ENCODE measurements around the gene ATP6V1E1.
"Not testable (repeated sequence)": the region's sequence is repeated elsewhere in the genome, so short reads cannot be mapped to it uniquely, and the experiment has no call there.

ATP6V1E1 gene

DNA sequence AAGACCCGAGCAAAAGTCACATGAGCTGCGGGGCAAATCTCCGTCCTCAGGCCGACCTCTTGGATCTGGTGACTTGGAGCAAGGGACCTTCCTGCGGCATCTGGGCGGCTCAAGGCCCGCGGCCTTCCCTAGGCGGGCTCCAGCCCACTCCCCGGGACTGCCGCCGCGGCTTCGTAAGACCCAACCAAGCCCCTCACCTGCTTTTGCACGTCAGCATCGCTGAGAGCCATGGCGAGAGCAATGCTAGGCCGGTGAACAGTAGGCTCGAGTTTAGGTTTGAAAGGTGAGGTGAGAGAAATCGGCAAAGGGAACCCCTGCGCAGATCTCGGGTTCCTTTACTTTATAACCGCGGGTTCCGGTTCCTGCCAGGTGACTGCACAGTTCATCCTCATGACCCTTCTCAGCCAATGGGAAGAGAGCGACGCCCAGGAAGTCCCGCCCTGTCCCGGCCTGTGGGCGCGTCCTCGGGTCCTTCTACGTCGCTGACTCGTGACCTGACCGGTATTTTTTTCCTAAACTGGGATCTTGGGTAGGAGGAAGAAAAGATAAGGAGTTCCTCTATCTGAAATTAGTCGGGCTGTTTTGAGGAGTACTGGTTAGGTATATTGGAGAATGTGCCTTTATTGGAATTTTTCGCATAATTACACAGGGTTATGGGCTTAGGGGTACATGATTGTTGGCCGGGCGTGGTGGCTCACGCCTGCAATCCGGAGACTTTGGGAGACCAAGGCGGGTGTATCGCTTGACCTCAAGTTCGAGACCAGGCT, at the start of gene ATP6V1E1:
TSS of gene ATP6V1E1 (minus strand) at position 344 of the 767 bp plus-strand sequence. CDS start at position 230, 114 bp downstream.
- DNase-seq (ENCODE audit: low spot score) = peak; percentile 98

DNA sequence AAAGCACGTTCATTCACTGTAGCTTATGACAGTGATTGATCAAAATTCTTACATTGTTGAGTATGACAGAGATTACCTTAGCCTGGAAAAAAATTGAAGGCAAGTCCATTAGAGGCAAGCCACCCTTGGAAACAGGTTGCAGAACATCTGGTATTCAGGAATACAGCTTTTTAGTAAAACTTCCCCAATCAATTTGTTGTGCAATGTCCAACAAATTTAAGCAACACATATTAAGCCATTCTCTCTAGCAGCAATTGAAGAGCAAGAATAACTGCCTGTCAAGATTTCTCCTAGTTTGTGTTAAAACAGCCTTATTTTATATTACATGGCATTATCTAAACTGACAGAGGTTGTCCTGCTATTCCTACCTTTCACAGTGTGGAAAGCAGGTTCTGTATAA, 47.0 kb upstream of the ATP6V1E1 start:
- no peak for DNase-seq (ENCODE audit: low spot score)

DNA sequence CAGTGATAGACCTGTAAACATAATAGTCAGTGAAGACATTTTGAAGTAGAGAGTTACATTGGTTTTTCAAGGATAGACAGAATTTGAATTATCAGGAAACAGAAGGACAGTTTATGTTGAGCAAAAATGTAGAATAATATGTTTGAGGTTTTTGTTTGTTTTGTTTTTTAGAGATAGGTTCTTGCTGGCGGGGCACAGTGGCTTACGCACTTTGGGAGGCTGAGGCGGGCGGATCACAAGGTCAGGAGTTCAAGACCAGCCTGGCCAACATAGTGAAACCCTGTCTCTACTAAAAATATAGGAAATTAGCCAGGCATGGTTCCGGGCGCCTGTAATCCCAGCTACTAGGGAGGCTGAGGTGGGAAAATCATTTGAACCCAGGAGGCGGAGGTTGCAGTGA, 45.6 kb upstream of the ATP6V1E1 start:
- no peak for DNase-seq (ENCODE audit: low spot score)

DNA sequence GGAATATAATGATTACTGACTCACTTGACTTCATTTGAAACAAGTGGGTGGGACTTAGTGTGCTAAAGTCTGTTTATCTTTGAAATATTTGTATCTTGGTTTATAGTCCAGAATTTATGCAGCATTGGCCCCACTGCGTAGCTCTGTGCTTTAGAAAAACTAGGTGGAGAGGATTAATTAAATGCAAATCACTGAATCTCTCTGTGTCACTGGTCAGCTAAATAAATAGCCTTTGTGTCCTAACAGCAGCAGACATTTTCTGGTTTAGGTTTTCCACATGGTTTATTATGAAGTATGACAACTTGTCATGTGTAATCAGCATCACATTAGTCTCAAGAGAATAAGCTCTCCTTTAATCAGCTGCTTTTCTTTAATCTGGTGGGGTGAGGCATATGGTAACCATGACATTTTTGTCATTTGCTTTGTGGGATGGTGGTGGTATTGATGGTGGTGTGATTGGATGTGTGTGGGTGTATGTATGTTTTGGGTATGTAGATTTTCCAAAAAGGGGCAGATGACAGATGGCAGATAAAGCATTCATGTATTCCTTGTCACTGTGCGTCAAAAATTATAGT, 44.0 kb upstream of the ATP6V1E1 start:
- peak; percentile 72 for DNase-seq (ENCODE audit: low spot score)

DNA sequence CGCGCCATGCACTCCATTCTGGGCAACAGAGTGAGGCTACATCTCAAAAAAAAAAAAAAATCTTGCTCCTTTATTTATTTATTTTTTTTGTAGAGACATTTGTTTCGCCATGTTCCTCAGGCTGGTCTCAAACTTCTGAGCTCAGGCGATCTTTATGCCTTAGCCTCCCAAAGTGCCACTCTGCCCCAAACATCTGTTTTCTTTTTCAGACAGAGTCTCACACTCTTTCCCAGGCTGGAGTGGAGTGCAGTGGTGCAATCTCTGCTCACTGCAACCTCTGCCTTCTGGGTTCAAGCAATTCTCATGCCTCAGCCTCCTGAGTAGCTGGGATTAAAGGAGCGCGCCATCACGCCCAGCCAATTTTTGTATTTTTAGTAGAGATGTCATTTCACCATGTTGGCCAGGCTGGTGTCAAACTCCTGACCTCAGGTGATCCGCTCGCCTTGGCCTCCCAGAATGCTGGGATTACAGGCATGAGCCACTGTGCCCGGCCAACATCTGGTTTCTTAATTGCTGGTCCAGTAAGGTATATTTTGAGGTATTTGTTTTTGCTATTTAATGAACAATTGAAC, 43.1 kb upstream of the ATP6V1E1 start:
- not testable (repeated sequence) for DNase-seq (ENCODE audit: low spot score)

DNA sequence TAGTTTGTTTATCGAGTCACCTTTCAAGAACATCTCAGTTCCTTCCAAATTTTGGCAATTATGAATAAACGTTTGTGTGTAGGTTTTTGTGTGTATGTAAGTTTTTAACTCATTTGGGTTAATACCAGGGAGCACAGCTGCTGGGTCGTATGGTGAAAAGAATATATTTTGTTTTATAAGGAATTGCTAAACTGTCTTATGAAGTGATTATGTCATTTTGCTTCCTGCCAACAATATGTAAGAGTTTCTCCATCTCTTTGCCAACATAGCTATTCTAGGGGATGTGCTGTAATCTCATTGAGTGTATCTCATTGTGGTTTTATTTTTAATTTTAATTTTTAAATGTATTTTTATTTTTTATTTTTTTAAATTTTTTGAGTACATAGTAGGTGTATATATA, 37.3 kb upstream of the ATP6V1E1 start:
- no peak for DNase-seq (ENCODE audit: low spot score)

DNA sequence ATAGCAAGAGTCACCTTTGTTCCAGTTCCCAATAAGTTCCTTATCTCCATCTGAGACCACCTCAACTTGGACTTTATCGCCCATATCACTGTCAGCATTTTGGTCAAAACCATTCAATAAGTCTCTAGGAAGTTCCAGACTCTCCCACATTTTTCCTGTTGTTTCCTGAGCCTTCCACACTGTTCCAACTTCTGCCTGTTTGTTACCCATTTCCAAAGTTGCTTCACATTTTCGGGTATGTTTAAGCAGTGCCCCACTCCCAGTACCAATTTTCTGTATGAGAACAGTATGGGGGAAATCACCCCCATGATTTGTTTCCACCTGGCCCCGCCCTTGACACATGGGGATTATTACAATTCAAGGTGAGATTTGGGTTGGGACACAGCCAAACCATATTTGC, 36.7 kb upstream of the ATP6V1E1 start:
- DNase-seq (ENCODE audit: low spot score) = no peak

DNA sequence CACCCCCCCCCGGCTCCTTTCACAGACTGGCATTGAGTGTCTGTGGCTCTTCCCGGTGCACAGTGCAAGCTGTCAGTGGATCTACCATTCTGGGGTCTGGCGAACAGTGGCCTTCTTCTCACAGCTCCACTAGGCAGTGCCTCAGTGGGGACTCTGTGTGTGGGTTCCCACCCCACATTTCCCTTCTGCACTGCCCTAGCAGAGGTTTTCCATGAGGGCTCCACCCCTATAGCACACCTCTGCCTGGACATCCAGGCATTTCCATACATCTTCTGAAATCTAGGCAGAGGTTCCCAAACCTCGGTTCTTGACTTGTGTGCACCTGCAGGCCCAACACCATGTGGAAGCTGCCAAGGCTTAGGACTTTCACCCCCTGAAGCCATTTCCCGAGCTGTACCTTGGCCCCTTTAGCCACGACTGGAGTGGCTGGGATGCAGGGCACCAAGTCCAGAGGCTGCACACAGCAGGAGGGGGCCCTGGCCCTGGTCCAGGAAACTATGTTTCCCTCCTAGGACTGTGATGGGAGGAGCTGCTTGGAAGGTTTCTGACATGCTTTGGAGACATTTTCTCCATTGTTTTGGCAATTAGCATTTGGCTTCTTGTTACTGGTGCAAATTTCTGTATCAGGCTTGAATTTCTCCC, 36.0 kb upstream of the ATP6V1E1 start:
- DNase-seq (ENCODE audit: low spot score) = no peak

DNA sequence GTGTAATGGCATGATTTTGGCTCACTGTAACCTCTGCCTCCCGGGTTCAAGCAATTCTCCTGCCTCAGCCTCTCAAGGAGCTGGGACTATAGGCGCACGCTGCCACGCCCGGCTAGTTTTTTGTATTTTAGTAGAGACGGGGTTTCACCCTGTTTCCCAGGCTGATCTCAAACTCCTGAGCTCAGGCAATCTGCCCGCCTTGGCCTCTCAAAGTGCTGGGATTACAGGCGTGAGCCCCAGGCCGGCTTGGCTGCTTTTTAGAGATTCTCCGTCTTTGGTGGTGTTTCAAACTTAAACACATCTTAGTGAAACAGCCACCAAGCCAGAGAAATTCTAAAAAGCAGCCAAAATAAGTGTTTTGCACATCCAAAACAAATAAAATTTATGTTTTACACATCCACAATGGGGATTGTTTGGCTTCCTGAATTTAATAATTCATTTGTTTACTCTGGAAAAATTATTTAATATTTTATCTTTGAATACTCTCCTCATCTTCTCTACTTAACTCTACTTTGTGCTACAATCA, 28.4 kb upstream of the ATP6V1E1 start:
- no peak for DNase-seq (ENCODE audit: low spot score)

DNA sequence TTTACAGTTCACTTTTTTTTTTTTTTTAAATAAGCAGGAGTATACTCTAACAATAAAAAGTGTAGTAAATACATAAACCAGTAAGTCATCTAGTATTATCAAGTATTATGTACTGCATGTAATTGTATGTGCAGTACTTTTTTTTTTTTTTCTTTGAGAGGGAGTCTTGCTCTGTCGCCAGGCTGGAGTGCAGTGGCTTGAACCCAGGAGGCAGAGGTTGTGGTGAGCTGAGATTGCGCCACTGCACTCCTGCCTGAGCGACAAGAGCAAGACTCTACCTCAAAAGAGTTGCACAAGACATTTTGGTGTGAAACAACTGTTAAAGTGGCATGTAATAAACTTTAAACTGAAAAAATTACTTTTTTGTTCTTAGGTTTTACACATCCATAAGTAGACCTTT, 26.7 kb upstream of the ATP6V1E1 start:
- DNase-seq (ENCODE audit: low spot score) = no peak

DNA sequence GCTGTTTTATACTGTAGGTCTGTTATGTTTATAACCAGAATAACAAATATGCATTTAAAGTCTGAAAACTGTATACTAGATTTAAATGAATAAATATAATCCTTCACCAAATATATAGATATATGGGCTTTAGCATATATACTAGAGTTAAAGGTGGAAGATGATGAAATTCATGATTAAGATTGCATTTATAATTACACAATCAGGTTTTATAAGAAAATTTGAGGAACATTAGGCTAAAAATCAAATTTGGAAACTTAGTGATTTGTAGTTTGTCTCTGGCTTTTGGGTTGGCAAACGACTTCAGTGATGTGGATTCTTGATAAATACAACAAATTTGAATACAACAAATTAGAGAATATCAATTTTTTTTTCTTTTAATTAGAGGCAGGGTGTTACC, 20.0 kb upstream of the ATP6V1E1 start:
- no peak for DNase-seq (ENCODE audit: low spot score)

DNA sequence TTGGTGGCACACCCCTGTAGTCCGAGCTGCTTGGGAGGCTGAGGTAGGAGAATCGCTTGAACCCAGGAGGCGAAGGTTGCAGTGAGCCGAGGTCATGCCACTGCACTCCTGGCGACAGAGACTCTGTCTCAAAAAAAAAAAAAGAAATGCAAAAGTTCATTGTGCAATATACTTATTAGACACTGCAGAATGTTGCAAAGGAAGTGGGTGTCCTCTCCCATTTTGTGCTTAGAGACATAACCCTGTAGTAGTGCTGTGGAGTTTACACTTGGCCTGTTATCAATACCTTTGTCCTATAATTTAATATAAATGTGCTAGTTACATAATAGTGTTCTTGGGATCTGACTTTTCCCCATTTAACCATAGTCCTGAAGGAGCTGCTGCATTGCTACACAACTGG, 19.4 kb upstream of the ATP6V1E1 start:
- no peak for DNase-seq (ENCODE audit: low spot score)

DNA sequence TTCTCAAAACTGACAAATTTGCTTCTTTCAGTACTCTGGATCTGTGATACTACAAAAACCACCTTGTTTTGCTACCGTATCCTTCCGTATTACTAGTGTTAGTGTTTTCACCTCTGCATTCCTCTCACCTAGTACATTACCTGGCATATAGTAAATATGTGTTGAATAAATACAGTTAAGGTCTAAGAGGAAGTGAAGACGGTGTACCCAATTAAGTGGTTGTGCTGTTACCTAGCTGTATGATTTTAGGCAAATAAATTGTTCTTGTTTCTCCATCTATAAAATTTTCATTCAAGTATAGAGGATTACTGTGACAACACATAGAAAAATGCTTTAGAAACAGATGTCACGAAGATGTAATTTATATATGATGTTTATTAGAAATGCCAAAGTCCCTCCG, 18.9 kb upstream of the ATP6V1E1 start:
- DNase-seq (ENCODE audit: low spot score) = no peak

DNA sequence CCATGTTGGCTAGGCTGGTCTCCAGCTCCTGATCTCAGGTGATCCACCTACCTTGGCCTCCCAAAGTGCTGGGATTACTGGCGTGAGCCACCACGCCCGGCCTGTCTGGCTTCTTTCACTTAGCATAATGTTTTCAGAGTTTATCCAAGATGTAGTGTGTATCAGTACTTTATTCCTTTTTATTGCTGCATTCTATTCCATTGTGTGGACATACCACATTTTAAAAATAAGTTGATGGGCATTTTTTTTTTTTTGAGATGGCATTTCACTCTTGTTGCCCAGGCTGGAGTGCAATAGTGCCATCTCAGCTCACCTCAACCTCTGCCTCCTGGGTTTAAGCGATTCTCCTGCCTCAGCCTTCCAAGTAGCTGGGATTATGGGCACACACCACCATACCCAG, 13.8 kb upstream of the ATP6V1E1 start:
- DNase-seq (ENCODE audit: low spot score) = not testable (repeated sequence)

DNA sequence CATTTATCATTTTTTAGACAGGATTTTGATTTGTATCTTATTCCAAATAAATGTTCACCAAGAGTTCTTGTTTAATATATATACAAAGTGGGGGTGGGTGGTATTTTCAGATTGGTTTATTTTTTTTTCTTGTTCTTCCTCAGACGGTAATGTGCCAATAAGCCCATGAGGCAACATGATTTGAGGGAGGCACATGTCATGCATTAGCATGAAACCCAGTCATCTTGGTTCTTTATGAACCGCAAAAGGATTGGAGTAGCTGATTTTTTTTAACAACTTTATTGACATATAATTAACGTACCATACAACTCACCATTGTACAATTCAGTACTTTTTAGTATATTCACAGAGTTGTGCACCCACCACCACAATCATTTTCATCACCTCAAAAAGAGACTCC, 12.7 kb upstream of the ATP6V1E1 start:
- no peak for DNase-seq (ENCODE audit: low spot score)

DNA sequence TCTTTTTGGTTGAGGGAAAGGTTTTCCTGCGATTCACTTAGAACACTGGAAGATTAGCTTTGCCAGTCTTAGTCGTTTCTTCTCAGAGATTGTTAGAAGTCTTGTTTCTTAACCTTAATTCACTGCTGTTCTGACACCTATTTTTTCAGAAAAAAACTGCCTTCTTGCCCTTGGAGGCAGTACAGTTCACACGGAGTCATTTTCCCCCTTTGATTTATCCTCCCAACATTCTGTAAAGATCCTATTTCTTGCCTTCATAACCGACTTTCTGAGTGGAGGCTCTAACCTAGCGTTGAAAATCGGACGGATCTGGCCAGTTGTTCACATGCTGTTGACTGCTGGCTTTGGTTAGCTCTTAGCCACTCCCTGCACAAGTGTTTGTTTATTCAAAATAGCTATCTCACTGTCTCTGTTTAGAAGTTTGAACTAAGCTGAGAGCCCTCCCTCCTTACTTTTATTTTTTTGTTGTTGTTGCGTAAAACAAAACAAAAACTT, 10.7 kb upstream of the ATP6V1E1 start:
- peak; percentile 83 for DNase-seq (ENCODE audit: low spot score)

DNA sequence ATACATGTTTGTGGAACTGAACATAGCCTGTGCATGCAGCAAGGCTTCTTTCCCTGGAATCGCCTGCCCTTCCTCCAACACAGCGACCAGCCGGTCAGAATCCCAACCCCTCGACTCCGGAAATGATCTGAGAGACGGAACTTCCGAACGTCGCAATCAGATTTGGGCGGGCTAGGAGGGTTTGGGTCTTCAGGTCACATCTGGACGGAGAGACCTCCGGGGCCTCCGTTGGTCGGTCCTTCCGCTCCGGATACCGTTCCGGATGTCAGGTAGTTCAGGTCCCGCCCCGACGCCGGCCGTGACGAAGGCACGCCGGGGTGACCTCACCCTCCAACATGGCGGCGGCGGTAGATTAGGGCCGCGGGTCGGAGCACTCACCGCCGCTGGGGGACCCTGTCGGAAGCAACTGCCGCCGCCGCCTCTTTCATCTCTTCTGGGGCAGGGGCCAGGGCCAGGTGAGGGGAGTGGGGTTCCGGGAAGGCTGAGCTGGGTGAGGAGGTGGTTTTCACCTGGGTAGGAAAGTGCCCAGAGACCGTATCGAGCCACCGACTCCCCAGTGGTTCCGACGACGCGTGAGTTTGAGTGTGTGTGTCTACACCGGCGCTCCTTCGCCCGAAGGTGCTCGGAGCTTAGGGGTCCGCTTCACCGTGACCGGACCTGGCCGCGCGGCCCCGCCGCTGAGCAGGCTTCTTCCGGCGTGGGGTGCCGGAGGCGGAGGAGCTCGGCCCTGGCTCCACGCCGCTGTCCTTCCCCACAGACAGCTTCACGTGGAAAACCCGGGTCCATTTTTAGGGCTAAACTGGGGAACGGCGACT, 10.1 kb upstream of the ATP6V1E1 start, which contains the start of gene BCL2L13:
TSS of gene BCL2L13 (plus strand) at position 326 of the 815 bp plus-strand sequence. CDS start 16,955 bp downstream, outside the sequence.
- DNase-seq (ENCODE audit: low spot score) = peak; percentile 96

DNA sequence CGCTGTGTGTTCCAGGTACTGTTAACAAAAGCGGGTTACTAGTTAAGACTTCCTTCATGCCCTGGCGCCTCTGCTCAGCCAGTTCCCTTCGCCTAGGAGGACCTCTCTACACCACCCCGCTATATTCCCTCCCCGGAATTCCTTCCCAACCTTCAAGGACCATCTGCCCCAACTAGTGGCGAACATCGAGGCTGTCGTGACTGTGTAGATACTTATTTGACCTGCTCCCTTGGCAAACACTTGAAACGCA, 9.6 kb upstream of the ATP6V1E1 start:
- DNase-seq (ENCODE audit: low spot score) = no peak

DNA sequence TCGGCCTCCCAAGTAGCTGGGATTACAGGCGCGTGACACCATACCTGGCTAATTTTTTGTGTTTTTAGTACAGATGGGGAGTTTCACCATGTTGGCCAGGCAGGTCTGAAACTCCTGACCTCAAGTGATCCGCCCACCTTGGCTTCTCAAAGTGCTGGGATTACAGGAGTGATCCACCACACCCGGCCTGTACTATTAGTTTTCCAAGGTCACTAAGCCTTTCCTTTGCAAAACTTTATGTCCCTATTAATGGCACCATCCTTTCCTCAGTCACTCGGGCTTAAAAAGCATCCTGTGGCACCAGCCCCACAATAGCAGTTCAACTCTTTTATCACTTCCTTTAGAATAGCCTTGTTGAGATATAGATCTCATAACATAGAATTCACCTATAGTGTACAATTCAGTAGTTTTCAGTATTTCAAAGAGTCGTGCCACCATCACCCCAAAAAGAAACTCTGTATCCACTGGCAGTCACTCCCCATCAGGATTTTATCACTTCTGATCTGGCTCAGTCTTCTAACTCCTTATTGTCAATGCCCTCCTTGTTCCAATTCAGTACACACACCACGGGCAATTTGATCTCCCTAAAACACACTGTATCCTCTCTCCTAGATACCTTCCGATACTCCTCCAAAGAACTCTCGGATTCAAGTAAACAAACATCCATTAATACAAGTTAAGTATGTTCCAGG, 9.1 kb upstream of the ATP6V1E1 start:
- DNase-seq (ENCODE audit: low spot score) = peak; percentile 81

DNA sequence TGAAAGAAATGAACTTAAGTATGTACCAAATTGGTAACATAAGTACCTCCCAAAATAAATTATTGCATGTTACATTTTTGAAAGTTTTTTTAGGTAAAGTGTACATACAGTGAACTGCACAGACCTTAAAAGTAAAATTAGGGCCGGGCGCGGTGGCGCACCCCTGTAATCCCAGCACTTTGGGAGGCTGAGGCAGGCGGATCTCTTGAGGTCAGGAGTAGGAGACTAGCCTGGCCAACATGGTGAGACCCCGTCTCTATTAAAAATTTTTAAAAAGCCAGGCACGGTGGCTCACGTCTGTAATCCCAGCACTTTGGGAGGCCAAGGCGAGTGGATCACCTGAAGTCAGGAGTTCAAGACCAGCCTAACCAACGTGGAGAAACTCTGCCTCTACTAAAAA, 8.3 kb upstream of the ATP6V1E1 start:
- DNase-seq (ENCODE audit: low spot score) = not testable (repeated sequence)

DNA sequence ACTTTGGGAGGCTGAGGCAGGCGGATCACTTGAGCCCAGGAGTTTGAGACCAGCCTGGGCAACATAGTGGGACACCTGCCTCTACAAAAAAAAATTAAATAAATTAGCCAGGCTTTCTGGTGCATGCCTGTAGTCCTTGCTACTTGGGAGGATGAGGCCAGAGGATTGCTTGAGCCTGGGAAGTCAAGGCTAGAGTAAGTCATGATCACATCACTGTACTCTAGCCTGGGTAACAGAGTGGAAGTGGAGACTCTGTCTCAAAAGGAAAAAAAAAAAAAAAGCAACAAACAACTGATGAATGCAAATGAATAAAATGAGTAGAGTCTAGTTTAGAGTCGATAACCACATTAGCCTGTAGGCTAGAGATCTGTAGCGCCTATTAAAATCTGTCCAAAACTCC, 6.1 kb upstream of the ATP6V1E1 start:
- DNase-seq (ENCODE audit: low spot score) = no peak

Data from COLO829 (cell line).